Colonic mucosa (tissue), 4 donors: ENCODE results near the gene ANAPC1. TPM values are rescaled to one million over a fixed set of nuclear protein-coding genes. Genes with fewer than 3 reads are reported as not detected.
"Not testable (repeated sequence)": the region's sequence is repeated elsewhere in the genome, so short reads cannot be mapped to it uniquely, and the experiment has no call there.

ENCODE experiments used
- DNase-seq: peaks from one replicate; pipeline ENCODE4 v3.0.0-alpha.2; 2020
- H3K27ac ChIP-seq: fragments of 200-600 bp; one replicate; pipeline ENCODE4 v1.8.0; 2021
- H3K27me3 ChIP-seq: fragments of 200-600 bp; one replicate; pipeline ENCODE4 v1.8.0; 2021
- H3K36me3 ChIP-seq: fragments of 200-600 bp; one replicate; pipeline ENCODE4 v1.8.0; 2021
- H3K4me1 ChIP-seq: fragments of 200-600 bp; one replicate; pipeline ENCODE4 v1.8.0; 2021; ENCODE audit warnings: mild to moderate bottlenecking
- H3K4me3 ChIP-seq: fragments of 200-600 bp; one replicate; pipeline ENCODE4 v1.8.0; 2021
- H3K9ac ChIP-seq, 2 donors: one replicate each; pipeline ENCODE4 v1.7.0; 2013; ENCODE audit warnings: control low read depth in 2 of 2, low read depth in 2 of 2, low read length in 2 of 2
- H3K9me3 ChIP-seq: fragments of 200-600 bp; one replicate; pipeline ENCODE4 v1.8.0; 2021
- intact Hi-C: fragments of 100-400 bp; cut with DNase I; formaldehyde crosslinking; loops from one replicate; pipeline ENCODE4 v1.14.1; 2022
- total RNA-seq, 2 donors: library from RNA; stranded (reverse); fragmentation: NEBNext Ultra II Directional in 1 of 2; extraction: Animal tissue kit (Norgen Biotek cat#: 25700) in 1 of 2; gene quantifications; one replicate each; pipeline ENCODE4 v1.2.1, GENCODE V29; 2021
- donor health status: healthy.
- donor health status: DM: no; HTN: no; CAD: no.
- donor health status: DM: no; HTN: no; CAD: no.

The ANAPC1 gene
- total RNA-seq, 2 donors from 2014 or later = 32.9 to 62.1 TPM

GRCh38 chr2:111776296-111776695 lies 107.7 kb downstream of the ANAPC1 start:
- intact Hi-C loops, H3K27me3 ChIP-seq, H3K4me1 ChIP-seq, H3K9ac ChIP-seq, H3K27ac ChIP-seq, H3K9me3 ChIP-seq, H3K4me3 ChIP-seq, H3K36me3 ChIP-seq, DNase-seq: not testable (repeated sequence)

GRCh38 chr2:111772180-111772579 lies 111.8 kb downstream of the ANAPC1 start:
- H3K4me1 ChIP-seq, H3K4me3 ChIP-seq, intact Hi-C loops, H3K9me3 ChIP-seq, DNase-seq, H3K36me3 ChIP-seq, H3K27me3 ChIP-seq, H3K9ac ChIP-seq, H3K27ac ChIP-seq: not testable (repeated sequence)

- intact Hi-C loops, H3K9ac ChIP-seq, DNase-seq, H3K36me3 ChIP-seq, H3K27me3 ChIP-seq, H3K4me1 ChIP-seq, H3K9me3 ChIP-seq, H3K4me3 ChIP-seq, H3K27ac ChIP-seq: not testable (repeated sequence)
These were observed 112.9 kb downstream of the ANAPC1 start for GRCh38 chr2:111770916-111771658.

GRCh38 chr2:111768266-111769190 lies 115.5 kb downstream of the ANAPC1 start:
- intact Hi-C loops, H3K36me3 ChIP-seq, H3K9me3 ChIP-seq, H3K27ac ChIP-seq, H3K27me3 ChIP-seq, H3K4me3 ChIP-seq, H3K4me1 ChIP-seq, H3K9ac ChIP-seq, DNase-seq: not testable (repeated sequence)

- H3K4me3 ChIP-seq, H3K4me1 ChIP-seq, intact Hi-C loops, H3K27me3 ChIP-seq, H3K36me3 ChIP-seq, H3K9ac ChIP-seq, H3K9me3 ChIP-seq, DNase-seq, H3K27ac ChIP-seq: not testable (repeated sequence)
These were observed 116.9 kb downstream of the ANAPC1 start for GRCh38 chr2:111767087-111767486.

- H3K36me3 ChIP-seq, H3K9ac ChIP-seq, H3K4me3 ChIP-seq, H3K9me3 ChIP-seq, H3K27ac ChIP-seq, intact Hi-C loops, DNase-seq, H3K4me1 ChIP-seq, H3K27me3 ChIP-seq: not testable (repeated sequence)
These were observed 117.7 kb downstream of the ANAPC1 start for GRCh38 chr2:111766295-111766694.

GRCh38 chr2:111764151-111764550 lies 119.8 kb downstream of the ANAPC1 start:
- intact Hi-C loops, H3K9ac ChIP-seq, H3K36me3 ChIP-seq, H3K4me1 ChIP-seq, H3K9me3 ChIP-seq, H3K27ac ChIP-seq, H3K4me3 ChIP-seq, H3K27me3 ChIP-seq, DNase-seq: not testable (repeated sequence)

- H3K36me3 ChIP-seq, H3K9ac ChIP-seq, DNase-seq, H3K27ac ChIP-seq, H3K9me3 ChIP-seq, H3K4me3 ChIP-seq, H3K4me1 ChIP-seq, intact Hi-C loops, H3K27me3 ChIP-seq: not testable (repeated sequence)
These were observed 123.2 kb downstream of the ANAPC1 start for GRCh38 chr2:111760697-111761284.

GRCh38 chr2:111752533-111752932 lies 131.5 kb downstream of the ANAPC1 start:
- H3K27me3 ChIP-seq, H3K4me3 ChIP-seq, DNase-seq, H3K9ac ChIP-seq, H3K9me3 ChIP-seq, H3K4me1 ChIP-seq, H3K27ac ChIP-seq, intact Hi-C loops, H3K36me3 ChIP-seq: not testable (repeated sequence)

GRCh38 chr2:111750641-111751040 lies 133.4 kb downstream of the ANAPC1 start:
- H3K27me3 ChIP-seq, H3K4me1 ChIP-seq, DNase-seq, H3K27ac ChIP-seq, H3K9ac ChIP-seq, H3K36me3 ChIP-seq, H3K9me3 ChIP-seq, H3K4me3 ChIP-seq, intact Hi-C loops: not testable (repeated sequence)

GRCh38 chr2:111748429-111748828 lies 135.6 kb downstream of the ANAPC1 start:
- H3K9ac ChIP-seq, H3K4me3 ChIP-seq, H3K9me3 ChIP-seq, DNase-seq, intact Hi-C loops, H3K27ac ChIP-seq, H3K27me3 ChIP-seq, H3K4me1 ChIP-seq, H3K36me3 ChIP-seq: not testable (repeated sequence)
